BJ (cell line): ENCODE data around the gene SIRT5. TPM values are rescaled to one million over a fixed set of nuclear protein-coding genes. Genes with fewer than 3 reads are reported as not detected.

ENCODE experiments used
- CTCF ChIA-PET: fragments of 350-600 bp; formaldehyde crosslinking; extraction: SDS; loops from one replicate; lab custom pipeline; 2021; ENCODE audit warnings: antibody characterized with exemption, inconsistent platforms; lab: Yijun Ruan, JAX
- POLR2A ChIA-PET: fragments of 300-600 bp; sonication (Branson Sonifier 250); formaldehyde crosslinking; extraction: SDS; loops from one replicate; lab custom pipeline; 2021; ENCODE audit warnings: antibody characterized with exemption; lab: Charles Lee
- DNase-seq: peaks from one replicate; pipeline ENCODE4 v3.0.0-alpha.2; 2011; ENCODE audit warnings: low read depth
- H3K27me3 ChIP-seq: 2 replicates; pipeline ENCODE4 v1.6.0; 2011; ENCODE audit warnings: low read length; ENCODE audit not compliant: control insufficient read depth, insufficient read depth
- H3K36me3 ChIP-seq: 2 replicates; pipeline ENCODE4 v1.5.1; 2011; ENCODE audit warnings: low read length; ENCODE audit not compliant: control insufficient read depth, insufficient read depth
- H3K4me3 ChIP-seq: 2 replicates; pipeline ENCODE4 v1.5.1; 2011; ENCODE audit warnings: low read depth, mild to moderate bottlenecking, control low read depth, low read length
- CTCF ChIP-seq: IDR thresholded peaks from 2 replicates; pipeline ENCODE4 v1.5.1; 2011; ENCODE audit warnings: low read depth, mild to moderate bottlenecking, control low read depth, inconsistent platforms, low read length, moderate library complexity; ENCODE audit not compliant: insufficient read depth
- polyA plus RNA-seq: library from polyadenylated mRNA; depleted of rRNA; stranded (reverse); fragments of >200 nt; gene quantifications from 2 replicates; pipeline ENCODE4 v1.2.3, GENCODE V29; 2011

SIRT5 gene
- polyA plus RNA-seq, 1 experiment = 4.6 TPM

GRCh38 chr6:13550656-13551055 lies 23.7 kb upstream of the SIRT5 start:
- ChIA-PET CTCF (no interaction called here), POLR2A (no interaction called here)
- TF ChIP-seq CTCF = no peak
- H3K27me3 ChIP-seq = no peaks in the 10 kb centered on the region
- no peak for DNase-seq
- H3K36me3 ChIP-seq = no peaks in the 10 kb centered on the region
- H3K4me3 ChIP-seq = no peak overlapping the region

GRCh38 chr6:13553646-13554045 lies 20.8 kb upstream of the SIRT5 start:
- Histone ChIP-seq H3K27me3 (no peaks in the 10 kb centered on the region), H3K36me3 (no peaks in the 10 kb centered on the region), H3K4me3 (no peak overlapping the region)
- DNase-seq = no peak
- no peak for TF ChIP-seq CTCF
- CTCF ChIA-PET = no interaction called here
- POLR2A ChIA-PET = no interaction called here

- CTCF ChIA-PET = interaction anchor here (1.1 to 2.4 kb wide), 3 partner anchors 9 to 41 kb away, joined by 3 to 9 read pairs (median 4); partner anchors contain the start of gene SIRT5
- no peak for DNase-seq
- H3K36me3 ChIP-seq = no peaks in the 10 kb centered on the region
- H3K27me3 ChIP-seq = no peaks in the 10 kb centered on the region
- H3K4me3 ChIP-seq = no peak overlapping the region
- POLR2A ChIA-PET = no interaction called here
- TF ChIP-seq CTCF = no peak
These were observed 19.5 kb upstream of the SIRT5 start for GRCh38 chr6:13554929-13555333.

GRCh38 chr6:13557841-13558240 lies 16.6 kb upstream of the SIRT5 start:
- Histone ChIP-seq H3K27me3 (0 out of 2 replicates have a peak, but pooled peaks cover 1% of the 10 kb centered on the region), H3K36me3 (no peaks in the 10 kb centered on the region), H3K4me3 (no peak overlapping the region)
- POLR2A ChIA-PET = no interaction called here
- DNase-seq = no peak
- TF ChIP-seq CTCF = no peak
- CTCF ChIA-PET = no interaction called here

GRCh38 chr6:13558718-13559117 lies 15.7 kb upstream of the SIRT5 start:
- POLR2A ChIA-PET = no interaction called here

More at GRCh38 chr6:13558718-13559117, 15.7 kb upstream of the SIRT5 start:
- no peaks in the 10 kb centered on the region for H3K36me3 ChIP-seq
- CTCF ChIA-PET = interaction anchor here (0.7 kb wide), 1 partner anchor 10 kb away, joined by 3 read pairs; no protein-coding TSS in a partner anchor
- TF ChIP-seq CTCF = no peak
- H3K27me3 ChIP-seq = 0 out of 2 replicates have a peak, but pooled peaks cover 1% of the 10 kb centered on the region
- H3K4me3 ChIP-seq = no peak overlapping the region
- DNase-seq = no peak
